Transverse colon (tissue), 4 donors: ENCODE measurements around the gene GAS7. TPM values are rescaled to one million over a fixed set of nuclear protein-coding genes. Genes with fewer than 3 reads are reported as not detected.

Experiments
- DNase-seq: peaks from one replicate; pipeline ENCODE4 v3.0.0-alpha.2; 2019
- H3K27ac ChIP-seq, 4 donors: fragments of 200-600 bp; sonication (generic); 2 replicates each; pipeline ENCODE4 v1.5.1; 2016 to 2018; ENCODE audit warnings: inconsistent platforms in 4 of 4
- H3K27me3 ChIP-seq: fragments of 200-600 bp; sonication (generic); 2 replicates; pipeline ENCODE4 v1.5.1; 2017; ENCODE audit warnings: inconsistent platforms
- H3K36me3 ChIP-seq, 4 donors: fragments of 200-600 bp; sonication (generic); 2 replicates each; pipeline ENCODE4 v1.5.1; 2017 to 2019; ENCODE audit warnings: inconsistent platforms in 4 of 4
- H3K4me1 ChIP-seq, 4 donors: fragments of 200-600 bp; sonication (generic); 2 replicates each; pipeline ENCODE4 v1.5.1; 2017 to 2020; ENCODE audit warnings: inconsistent platforms in 4 of 4
- H3K4me3 ChIP-seq, 4 donors: fragments of 200-600 bp; sonication (generic); 1 replicate in 1 of 4; 2 replicates in 3 of 4; pipeline versions ENCODE4 v1.5.1 to v1.6.1; 2017 to 2019; ENCODE audit warnings: inconsistent platforms in 4 of 4
- H3K9me3 ChIP-seq, 2 donors: fragments of 200-600 bp; sonication (generic); 2 replicates each; pipeline ENCODE4 v1.5.1; 2017 to 2019; ENCODE audit warnings: inconsistent platforms in 2 of 2
- CTCF ChIP-seq, 5 experiments: fragments of 200-600 bp in 3 of 5; fragments of 450-650 bp in 2 of 5; sonication (generic) in 3 of 5; IDR thresholded peaks; 1 replicate in 2 of 5; 2 replicates in 3 of 5; pipeline ENCODE4 v1.5.1; 2016 to 2017; ENCODE audit warnings: antibody characterized with exemption in 5 of 5, inconsistent platforms in 3 of 5, mild to moderate bottlenecking in 2 of 5, moderate library complexity in 1 of 5
- EP300 ChIP-seq: sonication (generic); formaldehyde crosslinking; IDR thresholded peaks from one replicate; pipeline ENCODE4 v1.6.1; 2017; ENCODE audit warnings: antibody characterized with exemption, low read depth
- POLR2A ChIP-seq: fragments of 450-650 bp; IDR thresholded peaks from one replicate; pipeline ENCODE4 v1.6.1; 2016; ENCODE audit warnings: antibody characterized with exemption, mild to moderate bottlenecking, moderate library complexity
- POLR2AphosphoS5 ChIP-seq, 3 donors: sonication (generic); formaldehyde crosslinking; IDR thresholded peaks; one replicate each; pipeline ENCODE4 v1.6.1; 2016; ENCODE audit warnings: antibody characterized with exemption in 3 of 3
- WGBS, 2 donors: methylation state at CpG; one replicate each; pipeline ENCODE4 v1.1.5; 2018; ENCODE audit warnings: low coverage in 1 of 2; 5-methylcytosine and 5-hydroxymethylcytosine counted together
- in situ Hi-C, 4 donors: fragments of 200-750 bp; cut with MboI; loops; one replicate each; pipeline versions ENCODE4 v1.15.0 to v1.15.1; 2017; ENCODE audit warnings: low sequenced_read_pairs in 3 of 4, low pct_ligation_motif_present in 1 of 4, low pct_unique_long_range_greater_than_20kb in 1 of 4
- intact Hi-C: fragments of 100-400 bp; cut with DNase I; formaldehyde crosslinking; loops from one replicate; pipeline ENCODE4 v1.15.1; 2023; ENCODE audit warnings: low total_unique reads
- total RNA-seq, 4 donors: library from RNA; depleted of rRNA; stranded (reverse); fragments of >200 nt; gene quantifications; one replicate each; pipeline ENCODE4 v1.1.0, GENCODE V29; 2016

GAS7 gene
- total RNA-seq, 4 donors from 2014 or later: 9.2 to 59.1 (median 15.2) TPM

- WGBS, 2 donors: 47 to 65% methylated on average over 2 of the region's 2 CpGs
- intact Hi-C loops: no loop called here
- no peaks in the 10 kb centered on the region for H3K4me1 ChIP-seq
Observed at GRCh38 chr17:10238661-10239060, 40.3 kb upstream of the GAS7 start.

GRCh38 chr17:10234033-10234432 is 35.6 kb upstream of the GAS7 start:
- H3K4me3 ChIP-seq: no peak overlapping the region
- H3K27me3 ChIP-seq: no peaks in the 10 kb centered on the region
- intact Hi-C loops: no loop called here
- in situ Hi-C loops: loop anchor here in 2 of 4 donors (10.0 kb wide), 1 partner anchor 269 kb away; no protein-coding TSS in a partner anchor
- TF ChIP-seq EP300 (no peak), POLR2AphosphoS5 (IDR thresholded peaks at IDR 0.05) (no peak), CTCF (IDR thresholded peaks at IDR 0.05) (no peak), POLR2A (no peak)
- WGBS, 2 donors: 54 to 75% methylated on average over 3 to 5 of the region's 5 CpGs
- H3K4me1 ChIP-seq: no peaks in the 10 kb centered on the region
- H3K27ac ChIP-seq: no peak overlapping the region
- DNase-seq: no peak
- no peaks in the 10 kb centered on the region for H3K9me3 ChIP-seq
- no peaks in the 10 kb centered on the region for H3K36me3 ChIP-seq

More at GRCh38 chr17:10238661-10239060, 40.3 kb upstream of the GAS7 start:
- no peak overlapping the region for H3K27ac ChIP-seq
- TF ChIP-seq EP300: no peak
- no peak for TF ChIP-seq CTCF (IDR thresholded peaks at IDR 0.05)
- no peak for TF ChIP-seq POLR2A
- TF ChIP-seq POLR2AphosphoS5 (IDR thresholded peaks at IDR 0.05): no peak
- H3K27me3 ChIP-seq: no peaks in the 10 kb centered on the region
- H3K9me3 ChIP-seq: no peaks in the 10 kb centered on the region
- in situ Hi-C loops: loop anchor here in 2 of 4 donors (10.0 kb wide), 1 partner anchor 274 kb away; no protein-coding TSS in a partner anchor
- H3K36me3 ChIP-seq: no peaks in the 10 kb centered on the region
- no peak overlapping the region for H3K4me3 ChIP-seq
- no peak for DNase-seq

GRCh38 chr17:10233161-10233560 is 34.8 kb upstream of the GAS7 start:
- Histone ChIP-seq H3K27ac (no peak overlapping the region), H3K36me3 (no peaks in the 10 kb centered on the region), H3K4me3 (no peak overlapping the region), H3K9me3 (no peaks in the 10 kb centered on the region), H3K27me3 (no peaks in the 10 kb centered on the region), H3K4me1 (no peaks in the 10 kb centered on the region)
- intact Hi-C loops (no loop called here), in situ Hi-C loops (loop anchor here in 2 of 4 donors (10.0 kb wide), 1 partner anchor 268 kb away; no protein-coding TSS in a partner anchor)
- no peak for DNase-seq
- TF ChIP-seq POLR2A (no peak), EP300 (no peak), POLR2AphosphoS5 (IDR thresholded peaks at IDR 0.05) (no peak)
- 85 to 100% methylated on average over 1 to 2 of the region's 2 CpGs for WGBS, 2 donors

GRCh38 chr17:10229181-10229580 is 30.8 kb upstream of the GAS7 start:
- DNase-seq: no peak
- 56 to 60% methylated on average over 1 to 2 of the region's 2 CpGs for WGBS, 2 donors
- intact Hi-C loops (loop anchor here (10.0 kb wide), 1 partner anchor 304 kb away; no protein-coding TSS in a partner anchor), in situ Hi-C loops (loop anchor here in 1 of 4 donors (5.0 kb wide), 1 partner anchor 262 kb away; no protein-coding TSS in a partner anchor)
- Histone ChIP-seq H3K9me3 (no peaks in the 10 kb centered on the region), H3K27me3 (no peaks in the 10 kb centered on the region), H3K36me3 (no peaks in the 10 kb centered on the region), H3K4me3 (no peak overlapping the region), H3K4me1 (no peaks in the 10 kb centered on the region), H3K27ac (no peak overlapping the region)
- TF ChIP-seq POLR2AphosphoS5 (IDR thresholded peaks at IDR 0.05) (no peak), POLR2A (no peak), CTCF (IDR thresholded peaks at IDR 0.05) (no peak), EP300 (no peak)
